GM18507 (cell line): ENCODE data around the gene SERPINF2.
"Not testable (repeated sequence)": the region's sequence is repeated elsewhere in the genome, so short reads cannot be mapped to it uniquely, and the experiment has no call there.

Source experiments
- DNase-seq: peaks from one replicate; pipeline ENCODE4 v3.0.0; 2011; ENCODE audit warnings: low read depth; ENCODE audit not compliant: insufficient read length; ENCODE audit errors: extremely low spot score
- FAIRE-seq: peaks from 2 replicates; lab custom pipeline; 2011; peaks lifted over from hg19 to GRCh38; lab: Jason Lieb, UNC

The SERPINF2 gene

GRCh38 chr17:1714980-1715802 lies 27.5 kb upstream of the SERPINF2 start:
- no peak for FAIRE-seq

DNA sequence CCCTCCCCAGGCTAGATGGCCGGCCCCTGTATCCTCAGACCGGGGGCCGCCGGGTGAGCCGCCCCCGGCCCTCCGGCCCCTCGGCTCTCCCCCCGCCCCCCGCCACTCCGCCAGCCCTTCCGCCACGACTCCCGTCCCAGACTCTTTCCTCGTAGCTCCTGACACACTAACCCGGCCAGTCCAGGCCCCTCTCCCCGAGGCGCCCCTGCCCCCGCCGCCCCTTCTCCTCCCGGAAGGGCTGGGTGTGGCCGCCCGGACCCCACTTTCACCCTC lies 26.9 kb upstream of the SERPINF2 start:
- FAIRE-seq (no peak), DNase-seq (no peak)

More at GRCh38 chr17:1714980-1715802, 27.5 kb upstream of the SERPINF2 start:
- no peak for DNase-seq

DNA sequence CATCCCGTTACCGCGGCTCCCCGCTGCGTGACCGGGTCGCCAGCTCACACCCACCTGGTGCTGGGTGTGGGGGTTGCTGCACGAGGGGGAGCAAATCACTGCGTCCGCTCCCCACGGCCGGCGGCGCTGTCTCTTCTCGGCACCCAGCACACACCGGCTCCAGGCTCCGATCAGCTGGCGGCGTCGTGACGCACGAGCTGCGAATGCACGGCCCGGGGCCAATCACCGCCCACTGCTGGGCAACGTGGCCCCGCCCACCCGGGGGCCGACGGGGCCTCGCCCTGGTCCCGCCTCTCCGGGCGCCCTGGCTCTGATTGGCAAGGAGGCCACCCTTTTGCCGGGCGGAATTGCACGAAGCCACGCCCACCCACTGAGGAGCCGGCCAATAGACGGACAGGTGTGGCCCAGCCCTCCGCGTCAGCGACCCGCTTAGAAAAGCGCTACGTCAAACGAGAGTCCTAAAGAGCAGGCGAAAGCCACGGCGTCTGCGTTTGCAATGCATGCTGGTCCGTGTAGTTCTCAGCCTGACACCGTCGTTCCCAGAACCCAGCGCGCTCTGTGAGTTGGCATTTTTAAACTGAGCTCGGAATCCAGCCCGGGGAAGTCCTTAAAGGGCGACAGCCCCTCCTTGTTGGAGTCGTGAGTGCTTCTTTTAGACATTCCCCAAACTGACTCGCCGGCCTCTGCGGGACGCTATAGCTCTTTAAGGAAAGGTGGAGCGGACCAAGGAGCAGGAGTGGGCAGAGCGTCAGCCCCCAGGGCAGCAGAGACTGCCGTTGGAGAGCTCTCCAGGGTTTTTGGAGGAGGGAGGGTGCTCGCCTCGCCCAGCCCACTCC lies 26.4 kb upstream of the SERPINF2 start:
- DNase-seq = peak; percentile 100
- FAIRE-seq = peak; percentile 100

DNA sequence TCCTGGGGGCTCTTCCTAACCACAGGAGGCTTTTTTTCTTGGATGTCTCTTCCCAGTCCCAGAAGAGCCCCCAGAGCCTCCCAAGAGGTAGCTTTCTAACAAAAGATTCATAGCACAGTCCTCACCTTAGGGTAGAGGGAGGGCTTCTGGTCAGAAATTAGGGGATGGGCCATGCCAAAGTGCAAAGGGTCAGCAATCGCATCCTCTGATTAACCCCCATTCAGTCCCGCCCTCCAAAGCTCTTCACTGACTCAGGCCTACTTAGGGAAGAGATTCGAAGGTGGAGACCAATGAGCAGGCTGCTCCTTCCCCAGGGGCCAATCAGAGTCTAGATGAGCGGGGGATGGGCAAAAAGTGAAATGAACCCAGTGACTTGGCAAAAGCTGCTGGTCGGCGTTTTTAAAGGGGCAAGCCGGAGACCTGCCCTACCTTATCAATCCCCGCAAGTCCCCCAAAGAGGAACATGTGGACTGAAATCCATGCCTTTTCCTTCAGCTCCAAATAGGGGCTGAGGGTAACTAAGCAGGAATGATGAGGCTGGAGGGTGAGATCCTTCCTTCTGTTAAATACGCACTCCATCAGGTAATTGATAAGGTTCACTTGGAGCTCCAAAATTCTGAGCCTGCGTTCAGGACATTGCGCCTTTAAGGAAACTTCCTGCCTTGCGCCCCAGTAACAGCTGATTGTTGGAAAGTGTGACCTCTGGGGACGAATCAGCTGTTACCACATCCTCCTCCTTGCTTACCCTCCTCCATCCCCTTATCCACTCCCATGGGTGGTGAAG lies 25.6 kb upstream of the SERPINF2 start:
- DNase-seq = peak; percentile 81
- peak; percentile 99 for FAIRE-seq

- no peak for DNase-seq
- FAIRE-seq = no peak
Observed at GRCh38 chr17:1718362-1719165, 24.1 kb upstream of the SERPINF2 start.

- peak; percentile 81 for FAIRE-seq
- DNase-seq = no peak
Observed at GRCh38 chr17:1720856-1721386, 21.8 kb upstream of the SERPINF2 start.

DNA sequence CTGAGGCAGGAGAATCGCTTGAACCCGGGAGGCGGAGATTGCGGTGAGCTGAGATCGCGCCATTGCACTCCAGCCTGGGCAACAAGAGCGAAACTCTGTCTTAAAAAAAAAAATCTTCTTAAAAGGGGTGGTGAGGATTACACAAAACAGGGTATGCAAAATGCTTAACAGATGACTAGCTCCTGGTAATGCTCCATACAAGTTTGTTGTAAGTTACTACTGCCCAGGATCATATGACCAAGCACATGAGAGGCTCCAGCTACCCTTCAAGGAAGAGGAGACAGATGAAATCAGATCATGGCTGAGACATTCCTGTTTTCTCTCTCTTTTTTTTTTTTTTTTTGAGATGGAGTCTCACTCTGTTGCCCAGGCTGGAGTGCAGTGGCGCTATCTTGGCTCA lies 20.6 kb upstream of the SERPINF2 start:
- peak; percentile 50 for FAIRE-seq

GRCh38 chr17:1724351-1724868 lies 18.3 kb upstream of the SERPINF2 start, which contains the start of gene WDR81:
Gene WDR81, plus strand, starts transcription at chr17:1724704. Its CDS starts 256 bp downstream, at chr17:1724960.
- DNase-seq (peak; percentile 90), FAIRE-seq (peak; percentile 72)

More for the DNA sequence above, 20.6 kb upstream of the SERPINF2 start:
- not testable (repeated sequence) for DNase-seq

DNA sequence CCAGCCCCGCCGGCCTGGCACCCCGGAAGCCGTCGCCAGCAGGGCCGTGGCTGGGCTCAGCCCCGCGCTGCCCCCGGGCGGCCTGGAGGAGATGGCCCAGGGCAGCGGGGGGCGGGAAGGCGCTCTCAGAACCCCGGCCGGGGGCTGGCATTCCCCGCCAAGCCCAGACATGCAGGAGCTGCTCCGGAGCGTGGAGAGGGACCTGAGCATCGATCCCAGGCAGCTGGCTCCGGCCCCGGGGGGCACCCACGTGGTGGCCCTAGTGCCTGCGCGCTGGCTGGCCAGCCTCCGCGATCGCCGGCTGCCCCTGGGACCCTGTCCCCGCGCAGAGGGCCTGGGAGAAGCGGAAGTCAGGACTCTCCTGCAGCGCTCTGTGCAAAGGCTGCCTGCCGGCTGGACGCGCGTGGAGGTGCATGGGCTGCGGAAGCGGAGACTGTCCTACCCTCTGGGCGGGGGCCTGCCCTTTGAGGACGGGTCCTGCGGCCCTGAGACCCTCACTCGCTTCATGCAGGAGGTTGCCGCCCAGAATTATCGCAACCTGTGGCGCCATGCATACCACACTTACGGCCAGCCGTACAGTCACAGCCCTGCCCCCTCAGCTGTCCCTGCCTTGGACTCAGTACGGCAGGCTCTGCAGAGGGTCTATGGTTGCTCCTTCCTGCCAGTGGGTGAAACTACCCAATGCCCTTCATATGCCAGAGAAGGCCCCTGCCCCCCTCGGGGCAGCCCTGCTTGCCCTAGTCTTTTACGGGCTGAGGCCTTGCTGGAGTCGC lies 17.6 kb upstream of the SERPINF2 start:
- no peak for FAIRE-seq
- DNase-seq = no peak

GRCh38 chr17:1725642-1726511 lies 16.8 kb upstream of the SERPINF2 start:
- FAIRE-seq = no peak
- no peak for DNase-seq

DNA sequence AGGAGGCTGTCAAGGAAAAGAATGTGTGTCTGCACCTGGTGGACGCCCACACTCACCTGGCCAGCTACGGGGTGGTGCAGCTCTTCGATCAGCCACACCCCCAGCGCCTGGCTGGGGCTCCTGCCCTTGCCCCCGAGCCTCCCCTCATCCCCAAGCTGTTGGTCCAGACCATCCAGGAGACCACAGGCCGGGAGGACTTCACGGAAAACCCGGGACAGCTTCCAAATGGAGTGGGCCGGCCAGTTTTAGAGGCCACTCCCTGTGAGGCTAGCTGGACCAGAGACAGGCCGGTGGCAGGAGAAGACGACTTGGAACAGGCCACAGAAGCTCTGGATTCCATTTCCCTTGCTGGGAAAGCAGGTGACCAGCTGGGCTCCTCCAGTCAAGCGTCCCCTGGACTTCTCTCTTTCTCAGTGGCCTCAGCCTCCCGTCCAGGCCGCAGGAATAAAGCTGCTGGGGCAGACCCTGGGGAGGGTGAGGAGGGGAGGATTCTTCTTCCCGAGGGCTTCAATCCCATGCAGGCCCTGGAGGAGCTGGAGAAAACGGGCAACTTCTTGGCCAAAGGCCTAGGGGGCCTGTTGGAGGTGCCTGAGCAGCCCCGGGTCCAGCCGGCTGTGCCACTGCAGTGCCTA lies 15.9 kb upstream of the SERPINF2 start:
- DNase-seq (no peak), FAIRE-seq (no peak)

DNA sequence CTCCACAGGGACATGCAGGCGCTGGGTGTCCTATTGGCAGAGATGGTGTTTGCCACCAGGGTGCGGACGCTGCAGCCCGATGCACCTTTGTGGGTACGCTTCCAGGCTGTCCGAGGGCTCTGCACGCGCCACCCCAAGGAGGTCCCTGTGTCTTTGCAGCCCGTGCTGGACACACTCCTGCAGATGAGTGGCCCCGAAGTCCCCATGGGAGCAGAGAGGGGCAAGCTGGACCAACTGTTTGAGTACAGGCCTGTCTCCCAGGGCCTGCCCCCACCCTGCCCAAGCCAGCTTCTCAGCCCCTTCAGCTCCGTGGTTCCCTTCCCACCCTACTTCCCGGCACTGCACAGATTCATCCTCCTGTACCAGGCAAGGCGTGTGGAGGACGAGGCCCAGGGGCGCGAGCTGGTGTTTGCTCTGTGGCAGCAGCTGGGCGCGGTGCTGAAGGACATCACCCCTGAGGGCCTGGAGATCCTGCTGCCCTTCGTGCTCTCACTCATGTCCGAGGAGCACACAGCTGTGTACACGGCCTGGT lies 15.3 kb upstream of the SERPINF2 start:
- no peak for DNase-seq
- no peak for FAIRE-seq

DNA sequence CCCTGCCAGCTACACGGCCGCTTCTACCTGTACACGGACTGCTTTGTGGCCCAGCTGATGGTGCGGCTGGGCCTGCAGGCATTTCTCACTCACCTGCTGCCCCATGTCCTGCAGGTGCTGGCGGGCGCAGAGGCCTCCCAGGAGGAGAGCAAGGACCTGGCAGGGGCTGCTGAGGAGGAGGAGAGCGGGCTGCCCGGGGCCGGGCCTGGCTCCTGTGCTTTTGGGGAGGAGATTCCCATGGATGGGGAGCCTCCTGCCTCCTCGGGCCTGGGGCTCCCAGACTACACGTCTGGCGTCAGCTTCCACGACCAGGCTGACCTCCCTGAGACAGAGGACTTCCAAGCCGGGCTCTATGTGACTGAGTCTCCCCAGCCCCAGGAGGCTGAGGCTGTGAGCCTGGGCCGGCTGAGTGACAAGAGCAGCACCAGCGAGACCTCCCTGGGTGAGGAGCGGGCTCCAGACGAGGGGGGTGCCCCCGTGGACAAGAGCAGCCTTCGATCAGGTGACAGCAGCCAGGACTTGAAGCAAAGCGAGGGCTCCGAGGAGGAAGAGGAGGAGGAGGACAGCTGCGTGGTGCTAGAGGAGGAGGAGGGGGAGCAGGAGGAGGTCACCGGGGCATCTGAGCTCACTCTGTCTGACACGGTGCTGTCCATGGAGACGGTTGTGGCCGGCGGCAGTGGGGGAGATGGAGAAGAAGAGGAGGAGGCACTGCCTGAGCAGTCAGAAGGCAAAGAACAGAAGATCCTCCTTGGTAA lies 14.6 kb upstream of the SERPINF2 start:
- FAIRE-seq = no peak

DNA sequence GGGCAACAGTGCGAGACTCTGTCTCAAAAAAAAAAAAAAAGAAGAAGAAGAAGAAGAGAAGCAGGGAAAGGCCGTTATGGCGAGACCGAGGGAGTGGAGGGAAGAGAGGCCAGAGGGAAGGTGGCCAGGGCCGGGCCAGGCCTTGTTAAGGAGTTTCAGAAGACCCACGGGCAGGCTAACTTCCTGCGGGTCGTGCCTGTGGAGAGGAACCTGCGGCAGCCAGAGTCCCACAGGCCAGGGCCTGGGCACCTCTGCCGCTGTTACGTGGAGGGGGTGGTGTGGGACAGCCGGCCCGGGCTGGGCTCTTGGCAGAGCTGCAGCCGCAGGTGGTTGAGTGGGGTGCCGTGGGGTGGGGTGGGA lies 12.7 kb upstream of the SERPINF2 start:
- DNase-seq (no peak), FAIRE-seq (no peak)

More for the DNA sequence above, 14.6 kb upstream of the SERPINF2 start:
- no peak for DNase-seq

GRCh38 chr17:1730326-1731193 lies 12.1 kb upstream of the SERPINF2 start:
- no peak for DNase-seq
- FAIRE-seq = no peak
